ENCODE results near the gene VCAM1. TPM values are rescaled to one million over a fixed set of nuclear protein-coding genes. Genes with fewer than 3 reads are reported as not detected.

The VCAM1 gene
- total and polyA plus RNA-seq, 10 donors, result 39.6 to 849 (median 362) TPM

GRCh38 chr1:100750005-100750885 is 30.7 kb downstream of the VCAM1 start:
- Histone ChIP-seq H3K36me3 (no peaks in the 10 kb centered on the region), H3K27ac (no peak overlapping the region), H3K27me3 (replicated peaks in 1 of 7) (no peaks in the 10 kb centered on the region), H3K9me3 (peaks cover 0 to 4% (median 0%) of the 10 kb centered on the region in 8 donors), H3K4me3 (no peak overlapping the region), H3K4me1 (no peaks in the 10 kb centered on the region)
- intact Hi-C loops (cut with DNase I; ENCODE audit: low total_unique reads), result no loop called here
- no peak for DNase-seq
- TF ChIP-seq CTCF (IDR thresholded peaks at IDR 0.05 in 8 of 11, conservative IDR thresholded peaks at IDR 0.05 in 3 of 11) (no peak), POLR2A (IDR thresholded peaks at IDR 0.05) (no peak), POLR2AphosphoS5 (IDR thresholded peaks at IDR 0.05) (no peak)
- 81 to 94% (median 88%) methylated on average over 9 of the region's 9 CpGs for WGBS, 5 donors

GRCh38 chr1:100752791-100753190 is 33.2 kb downstream of the VCAM1 start:
- H3K27me3 ChIP-seq (replicated peaks in 1 of 7), result no peaks in the 10 kb centered on the region
- H3K9me3 ChIP-seq, result peaks cover 0 to 4% (median 0%) of the 10 kb centered on the region in 8 donors
- H3K4me1 ChIP-seq, result no peaks in the 10 kb centered on the region
- H3K36me3 ChIP-seq, result no peaks in the 10 kb centered on the region
- TF ChIP-seq POLR2A (IDR thresholded peaks at IDR 0.05), result no peak
- no peak for TF ChIP-seq POLR2AphosphoS5 (IDR thresholded peaks at IDR 0.05)
- no peak for TF ChIP-seq CTCF (IDR thresholded peaks at IDR 0.05 in 8 of 11, conservative IDR thresholded peaks at IDR 0.05 in 3 of 11)
- DNase-seq, result no peak
- no peak overlapping the region for H3K27ac ChIP-seq
- 91 to 93% (median 93%) methylated on average over 5 of the region's 5 CpGs for WGBS, 5 donors
- intact Hi-C loops (cut with DNase I; ENCODE audit: low total_unique reads), result no loop called here
- H3K4me3 ChIP-seq, result no peak overlapping the region

- 83 to 91% (median 86%) methylated on average over 4 of the region's 4 CpGs for WGBS, 5 donors
- H3K9me3 ChIP-seq, result no peaks in the 10 kb centered on the region
- no peak overlapping the region for H3K4me3 ChIP-seq
- no peak overlapping the region for H3K27ac ChIP-seq
- H3K4me1 ChIP-seq, result no peaks in the 10 kb centered on the region
- DNase-seq, result no peak
- no peak for TF ChIP-seq CTCF (IDR thresholded peaks at IDR 0.05 in 8 of 11, conservative IDR thresholded peaks at IDR 0.05 in 3 of 11)
- TF ChIP-seq POLR2AphosphoS5 (IDR thresholded peaks at IDR 0.05), result no peak
- TF ChIP-seq POLR2A (IDR thresholded peaks at IDR 0.05), result no peak
- no peaks in the 10 kb centered on the region for H3K27me3 ChIP-seq (replicated peaks in 1 of 7)
- intact Hi-C loops (cut with DNase I; ENCODE audit: low total_unique reads), result no loop called here
- H3K36me3 ChIP-seq, result no peaks in the 10 kb centered on the region
Measured at GRCh38 chr1:100757946-100758345, 38.4 kb downstream of the VCAM1 start.

GRCh38 chr1:100759188-100759587 is 39.6 kb downstream of the VCAM1 start:
- intact Hi-C loops (cut with DNase I; ENCODE audit: low total_unique reads), result no loop called here
- Histone ChIP-seq H3K4me3 (no peak overlapping the region), H3K36me3 (no peaks in the 10 kb centered on the region), H3K27ac (no peak overlapping the region), H3K4me1 (no peaks in the 10 kb centered on the region), H3K27me3 (replicated peaks in 1 of 7) (no peaks in the 10 kb centered on the region), H3K9me3 (no peaks in the 10 kb centered on the region)
- WGBS, 5 donors, result 62 to 85% (median 72%) methylated on average over 3 of the region's 3 CpGs
- no peak for DNase-seq
- TF ChIP-seq CTCF (IDR thresholded peaks at IDR 0.05 in 8 of 11, conservative IDR thresholded peaks at IDR 0.05 in 3 of 11), result no peak
- no peak for TF ChIP-seq POLR2AphosphoS5 (IDR thresholded peaks at IDR 0.05)
- TF ChIP-seq POLR2A (IDR thresholded peaks at IDR 0.05), result no peak

Measured in spleen (tissue), 11 donors.